Mesenchymal stem cell (in vitro differentiated cells and primary cell): ENCODE measurements around the gene CIITA.
A peak's percentile ranks its signal among the peaks of the same experiment; 100 is the strongest.

Experiments used
- DNase-seq: peaks from one replicate; pipeline ENCODE4 v3.0.0-alpha.2; 2013
- H2AFZ ChIP-seq: one replicate; pipeline ENCODE4 v1.6.1; 2013; ENCODE audit warnings: low read depth, mild to moderate bottlenecking, control low read depth, inconsistent platforms, low read length, moderate library complexity
- H2AK5ac ChIP-seq: 2 replicates; pipeline ENCODE4 v1.6.1; 2013; ENCODE audit warnings: low read length, moderate library complexity, mild to moderate bottlenecking, inconsistent platforms; ENCODE audit not compliant: severe bottlenecking
- H2BK120ac ChIP-seq: one replicate; pipeline ENCODE4 v1.6.1; 2013; ENCODE audit warnings: low read depth, mild to moderate bottlenecking, inconsistent platforms, low read length, moderate library complexity
- H2BK12ac ChIP-seq, 2 experiments: one replicate each; pipeline ENCODE4 v1.6.1; 2013; ENCODE audit warnings: inconsistent platforms in 2 of 2, low read length in 2 of 2, mild to moderate bottlenecking in 2 of 2, moderate library complexity in 2 of 2, control low read depth in 1 of 2
- H2BK15ac ChIP-seq: one replicate; pipeline ENCODE4 v1.6.1; 2013; ENCODE audit warnings: mild to moderate bottlenecking, low read depth, inconsistent platforms; ENCODE audit not compliant: poor library complexity, severe bottlenecking
- H2BK5ac ChIP-seq: 2 replicates; pipeline ENCODE4 v1.6.1; 2013; ENCODE audit warnings: low read depth, mild to moderate bottlenecking, low read length, control low read depth, inconsistent platforms; ENCODE audit not compliant: poor library complexity, severe bottlenecking
- H3K14ac ChIP-seq, 2 experiments: one replicate each; pipeline ENCODE4 v1.6.1; 2013; ENCODE audit warnings: inconsistent platforms in 2 of 2, low read length in 2 of 2, control low read depth in 1 of 2, mild to moderate bottlenecking in 1 of 2, moderate library complexity in 1 of 2
- H3K18ac ChIP-seq, 2 experiments: one replicate each; pipeline ENCODE4 v1.6.1; 2013; ENCODE audit warnings: inconsistent platforms in 2 of 2, low read length in 2 of 2, control low read depth in 1 of 2, low read depth in 1 of 2, mild to moderate bottlenecking in 1 of 2
- H3K23ac ChIP-seq, 2 experiments: one replicate each; pipeline ENCODE4 v1.6.1; 2013; ENCODE audit warnings: inconsistent platforms in 2 of 2, low read length in 2 of 2, mild to moderate bottlenecking in 2 of 2, moderate library complexity in 2 of 2, control low read depth in 1 of 2
- H3K27ac ChIP-seq: 2 replicates; pipeline ENCODE4 v1.5.1; 2013; ENCODE audit warnings: mild to moderate bottlenecking, moderate library complexity, low read length, control low read depth, inconsistent platforms; ENCODE audit not compliant: poor library complexity, severe bottlenecking
- H3K27me3 ChIP-seq, 2 experiments: 2 replicates each; pipeline versions ENCODE4 v1.6.1 to v1.7.0; 2013; ENCODE audit warnings: low read length in 2 of 2, mild to moderate bottlenecking in 2 of 2, moderate library complexity in 2 of 2, control low read depth in 1 of 2, inconsistent platforms in 1 of 2; ENCODE audit not compliant: control insufficient read depth in 1 of 2, insufficient read depth in 1 of 2
- H3K36me3 ChIP-seq, 2 experiments: 2 replicates each; pipeline versions ENCODE4 v1.6.1 to v1.7.0; 2013; ENCODE audit warnings: low read length in 2 of 2, control low read depth in 1 of 2, inconsistent platforms in 1 of 2, low read depth in 1 of 2, mild to moderate bottlenecking in 1 of 2; ENCODE audit not compliant: insufficient read depth in 2 of 2, control insufficient read depth in 1 of 2
- H3K4ac ChIP-seq, 2 experiments: one replicate each; pipeline ENCODE4 v1.6.1; 2013; ENCODE audit warnings: inconsistent platforms in 2 of 2, low read length in 2 of 2, mild to moderate bottlenecking in 2 of 2, moderate library complexity in 2 of 2, control low read depth in 1 of 2, low read depth in 1 of 2
- H3K4me1 ChIP-seq: 2 replicates; pipeline ENCODE4 v1.6.1; 2013; ENCODE audit warnings: low read depth, low read length, control low read depth; ENCODE audit not compliant: control insufficient read depth, insufficient read depth
- H3K4me2 ChIP-seq: 2 replicates; pipeline ENCODE4 v1.6.1; 2013; ENCODE audit warnings: low read length, mild to moderate bottlenecking, inconsistent platforms; ENCODE audit not compliant: poor library complexity, severe bottlenecking
- H3K4me3 ChIP-seq, 2 experiments: 2 replicates each; pipeline versions ENCODE4 v1.5.1 to v1.7.0; 2013; ENCODE audit warnings: low read length in 2 of 2, mild to moderate bottlenecking in 2 of 2, control low read depth in 1 of 2, low read depth in 1 of 2; ENCODE audit not compliant: insufficient read depth in 1 of 2
- H3K79me1 ChIP-seq: replicated peaks from 2 replicates; pipeline ENCODE4 v1.6.1; 2013; ENCODE audit warnings: mild to moderate bottlenecking, control low read depth, low read length, inconsistent platforms; ENCODE audit not compliant: poor library complexity, severe bottlenecking
- H3K9ac ChIP-seq: 2 replicates; pipeline ENCODE4 v1.7.0; 2013; ENCODE audit warnings: mild to moderate bottlenecking, low read length, moderate library complexity
- H3K9me3 ChIP-seq: 2 replicates; pipeline ENCODE4 v1.7.0; 2013; ENCODE audit warnings: mild to moderate bottlenecking, low read length; ENCODE audit not compliant: control insufficient read depth
- H4K8ac ChIP-seq: one replicate; pipeline ENCODE4 v1.6.1; 2013; ENCODE audit warnings: inconsistent platforms, mild to moderate bottlenecking, low read length, moderate library complexity
- H4K91ac ChIP-seq: one replicate; pipeline ENCODE4 v1.6.1; 2013; ENCODE audit warnings: mild to moderate bottlenecking, low read length, inconsistent platforms
- WGBS: methylation state at CpG from one replicate; pipeline ENCODE4 v1.1.7; 2013; ENCODE audit warnings: mixed read lengths; 5-methylcytosine and 5-hydroxymethylcytosine counted together

Gene CIITA

DNA sequence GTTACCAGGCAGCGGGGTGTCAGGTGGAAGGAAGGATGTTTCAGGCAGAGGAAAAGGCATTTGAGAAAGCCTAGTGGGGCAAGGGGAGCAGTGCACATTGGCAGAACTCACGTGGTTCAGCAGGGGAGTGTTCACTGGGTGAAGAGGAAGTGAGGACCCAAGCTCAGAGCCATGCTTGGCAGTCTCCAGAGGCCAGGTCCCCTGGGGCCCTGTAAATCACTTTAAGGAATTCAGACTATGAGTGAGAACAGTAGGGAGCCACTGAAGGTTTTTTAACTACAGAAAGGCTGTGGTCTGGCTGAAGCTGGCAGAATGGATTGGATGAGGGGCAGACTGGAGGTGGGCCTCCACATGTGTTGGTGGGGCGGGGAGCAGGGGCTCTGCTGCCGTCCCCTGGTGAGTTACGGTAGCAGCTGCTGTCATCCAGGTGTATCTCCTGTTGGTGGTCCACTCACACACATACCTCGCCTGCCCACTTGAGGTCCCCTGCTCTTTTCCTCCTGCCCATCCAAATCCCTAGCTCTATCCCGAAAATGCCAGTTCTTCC is 72.5 kb downstream of the CIITA start:
- Histone ChIP-seq H3K27me3 (no peaks in the 10 kb centered on the region), H3K4me1 (peaks cover 45% of the 10 kb centered on the region), H4K8ac (no peak overlapping the region)

GRCh38 chr16:10950393-10950792 is 73.4 kb downstream of the CIITA start:
- no peak overlapping the region for H3K4ac ChIP-seq

More for the DNA sequence above, 72.5 kb downstream of the CIITA start:
- H3K36me3 ChIP-seq: no peaks in the 10 kb centered on the region
- no peak overlapping the region for H3K14ac ChIP-seq
- DNase-seq: no peak
- H3K23ac ChIP-seq: no peak overlapping the region
- no peak overlapping the region for H3K9ac ChIP-seq
- H2BK120ac ChIP-seq: no peak overlapping the region
- H2AFZ ChIP-seq: no peak overlapping the region
- H3K18ac ChIP-seq: no peak overlapping the region
- no peak overlapping the region for H2BK15ac ChIP-seq
- H3K4ac ChIP-seq: no peak overlapping the region
- peak overlapping the region; percentile 88 for H2AK5ac ChIP-seq
- H3K4me2 ChIP-seq: no peak overlapping the region
- no peak overlapping the region for H4K91ac ChIP-seq
- no peak overlapping the region for H2BK12ac ChIP-seq
- no peak overlapping the region for H2BK5ac ChIP-seq
- H3K79me1 ChIP-seq: peaks cover 14% of the 10 kb centered on the region
- H3K4me3 ChIP-seq: no peak overlapping the region
- H3K9me3 ChIP-seq: no peaks in the 10 kb centered on the region
- WGBS: 79% methylated on average over 7 of the region's 7 CpGs
- peak overlapping the region; percentile 65 for H3K27ac ChIP-seq

GRCh38 chr16:10951026-10951425 is 74.0 kb downstream of the CIITA start:
- Histone ChIP-seq H2BK120ac (no peak overlapping the region), H3K18ac (no peak overlapping the region), H3K4me3 (no peak overlapping the region), H4K91ac (no peak overlapping the region), H3K9ac (no peak overlapping the region), H3K9me3 (no peaks in the 10 kb centered on the region), H2BK15ac (no peak overlapping the region), H2BK12ac (no peak overlapping the region), H2AK5ac (no peak overlapping the region), H3K27ac (no peak overlapping the region), H3K14ac (no peak overlapping the region), H3K4ac (no peak overlapping the region), H2BK5ac (no peak overlapping the region), H3K36me3 (peaks cover 0 to 2% of the 10 kb centered on the region in 2 experiments), H4K8ac (no peak overlapping the region), H3K27me3 (no peaks in the 10 kb centered on the region), H3K79me1 (peaks cover 19% of the 10 kb centered on the region), H3K23ac (no peak overlapping the region), H3K4me2 (no peak overlapping the region), H3K4me1 (peaks cover 42% of the 10 kb centered on the region), H2AFZ (no peak overlapping the region)
- peak; percentile 73 for DNase-seq
- WGBS: 56% methylated on average over 4 of the region's 4 CpGs

More at GRCh38 chr16:10950393-10950792, 73.4 kb downstream of the CIITA start:
- no peak overlapping the region for H3K14ac ChIP-seq
- peaks cover 44% of the 10 kb centered on the region for H3K4me1 ChIP-seq
- H2BK15ac ChIP-seq: no peak overlapping the region
- peak overlapping the region; percentile 65 for H3K27ac ChIP-seq
- H4K8ac ChIP-seq: no peak overlapping the region
- H2BK5ac ChIP-seq: peak overlapping the region; percentile 26
- peak overlapping the region; percentile 21 for H4K91ac ChIP-seq
- no peak overlapping the region for H2BK120ac ChIP-seq
- H3K36me3 ChIP-seq: no peaks in the 10 kb centered on the region
- no peak overlapping the region for H2BK12ac ChIP-seq
- peaks cover 16% of the 10 kb centered on the region for H3K79me1 ChIP-seq
- WGBS: 32% methylated on average over 4 of the region's 5 CpGs
- peak; percentile 56 for DNase-seq
- no peak overlapping the region for H3K4me2 ChIP-seq
- H3K23ac ChIP-seq: peak overlapping the region in 1 of 2 experiments; percentile 2
- H3K4me3 ChIP-seq: no peak overlapping the region
- H3K9me3 ChIP-seq: no peaks in the 10 kb centered on the region
- H3K18ac ChIP-seq: no peak overlapping the region
- H3K9ac ChIP-seq: no peak overlapping the region
- H3K27me3 ChIP-seq: no peaks in the 10 kb centered on the region
- no peak overlapping the region for H2AFZ ChIP-seq
- H2AK5ac ChIP-seq: peak overlapping the region; percentile 62

- 92% methylated on average over 4 of the region's 7 CpGs for WGBS
- H2BK120ac ChIP-seq: no peak overlapping the region
- H3K14ac ChIP-seq: no peak overlapping the region
- no peak overlapping the region for H3K9ac ChIP-seq
- DNase-seq: no peak
- H3K79me1 ChIP-seq: peaks cover 27% of the 10 kb centered on the region
- H3K4ac ChIP-seq: peak overlapping the region in 1 of 2 experiments; percentile 48
- no peak overlapping the region for H3K23ac ChIP-seq
- H3K36me3 ChIP-seq: peaks cover 0 to 10% of the 10 kb centered on the region in 2 experiments
- no peak overlapping the region for H3K4me2 ChIP-seq
- H3K27me3 ChIP-seq: no peaks in the 10 kb centered on the region
- H2BK15ac ChIP-seq: no peak overlapping the region
- H2AK5ac ChIP-seq: no peak overlapping the region
- no peak overlapping the region for H2BK5ac ChIP-seq
- H3K9me3 ChIP-seq: no peaks in the 10 kb centered on the region
- no peak overlapping the region for H3K27ac ChIP-seq
- H3K4me3 ChIP-seq: no peak overlapping the region
- peak overlapping the region; percentile 46 to 70 for H2BK12ac ChIP-seq
- peak overlapping the region; percentile 81 for H4K8ac ChIP-seq
- peaks cover 16% of the 10 kb centered on the region for H3K4me1 ChIP-seq
- peak overlapping the region; percentile 22 to 68 for H3K18ac ChIP-seq
- no peak overlapping the region for H2AFZ ChIP-seq
- no peak overlapping the region for H4K91ac ChIP-seq
These were observed 77.9 kb downstream of the CIITA start for GRCh38 chr16:10954903-10955302.
